ENCODE data around the gene PNPLA7.
"Not testable (repeated sequence)": the region's sequence is repeated elsewhere in the genome, so short reads cannot be mapped to it uniquely, and the experiment has no call there.

PNPLA7 gene

DNA sequence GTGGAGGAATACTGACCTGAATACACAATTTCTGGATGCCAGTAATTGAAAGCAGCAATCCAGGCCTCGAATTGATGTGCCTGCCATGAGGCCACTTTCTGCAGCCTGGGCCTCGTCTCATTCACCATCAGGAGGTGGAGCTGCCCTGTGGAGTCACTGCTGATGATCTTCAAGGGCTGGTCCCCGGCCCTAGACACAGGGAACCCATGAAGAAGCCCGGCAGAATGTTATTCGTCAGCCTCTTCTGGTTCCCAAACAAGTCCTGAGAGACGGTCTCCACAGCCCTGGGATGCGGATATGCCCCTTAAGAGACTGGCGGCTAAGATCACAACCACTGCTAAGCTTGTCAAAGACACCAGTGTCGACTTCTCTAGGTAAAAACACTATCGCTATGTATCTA, 24.0 kb upstream of the PNPLA7 start:
- no peak for DNase-seq

DNA sequence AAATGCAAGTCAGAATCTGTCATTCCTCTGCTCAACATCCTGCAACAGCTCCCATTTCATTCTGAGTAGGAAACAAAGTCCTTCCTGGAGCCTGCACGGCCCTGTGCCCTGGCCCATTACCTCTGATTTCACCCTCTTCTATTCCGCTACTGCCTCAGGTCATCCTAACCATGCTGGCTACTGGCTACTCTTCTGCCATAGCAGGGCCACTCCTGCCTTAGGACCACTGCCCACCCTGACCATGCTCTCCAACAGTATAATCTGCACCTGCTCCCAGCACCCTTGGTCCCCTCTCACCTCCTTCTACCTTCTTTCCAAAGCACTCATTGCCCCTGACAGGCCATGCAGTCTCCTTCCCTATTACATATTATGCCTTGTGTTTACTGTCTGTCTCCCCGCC, 20.4 kb upstream of the PNPLA7 start:
- no peak for DNase-seq

DNA sequence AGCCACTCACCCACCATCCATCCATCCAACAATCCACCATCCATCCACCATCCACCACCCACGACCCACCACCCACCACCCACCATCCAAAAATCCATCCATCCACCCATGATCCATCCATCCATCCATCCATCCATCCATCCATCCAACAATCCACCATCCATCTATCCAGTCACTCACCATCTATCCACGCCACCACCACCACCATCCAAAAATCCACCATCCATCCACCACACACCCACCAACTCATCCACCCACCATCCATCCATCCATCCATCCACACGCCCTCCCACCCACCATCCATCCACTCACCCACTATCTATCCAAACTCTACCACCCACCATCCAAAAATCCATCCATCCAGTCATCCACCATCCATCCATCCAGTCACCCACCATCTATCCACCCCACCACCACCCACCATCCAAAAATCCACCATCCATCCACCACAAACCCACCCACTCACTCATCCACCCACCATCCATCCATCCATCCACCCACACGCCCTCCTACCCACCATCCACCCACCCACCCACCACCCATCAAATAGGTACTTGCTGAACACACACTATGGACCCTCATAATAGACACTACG, 19.5 kb upstream of the PNPLA7 start:
- no peak for DNase-seq

DNA sequence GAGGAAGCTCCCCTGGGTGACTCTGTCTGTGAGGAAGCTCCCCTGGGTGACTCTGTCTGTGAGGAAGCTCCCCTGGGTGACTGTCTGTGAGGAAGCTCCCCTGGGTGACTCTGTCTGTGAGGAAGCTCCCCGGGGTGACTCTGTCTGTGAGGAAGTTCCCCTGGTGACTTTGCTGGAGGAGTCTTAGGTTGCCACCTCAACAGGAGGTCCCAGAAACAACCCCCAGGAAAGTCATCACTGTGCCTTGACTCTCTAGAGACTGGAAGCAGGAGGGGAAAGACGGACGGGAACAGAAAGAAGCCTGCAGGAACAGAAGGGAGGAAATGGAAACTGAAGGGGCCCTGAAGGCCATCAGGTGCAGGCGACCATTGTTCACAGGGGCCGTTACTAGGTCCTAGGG, 18.2 kb upstream of the PNPLA7 start:
- DNase-seq = not testable (repeated sequence)

DNA sequence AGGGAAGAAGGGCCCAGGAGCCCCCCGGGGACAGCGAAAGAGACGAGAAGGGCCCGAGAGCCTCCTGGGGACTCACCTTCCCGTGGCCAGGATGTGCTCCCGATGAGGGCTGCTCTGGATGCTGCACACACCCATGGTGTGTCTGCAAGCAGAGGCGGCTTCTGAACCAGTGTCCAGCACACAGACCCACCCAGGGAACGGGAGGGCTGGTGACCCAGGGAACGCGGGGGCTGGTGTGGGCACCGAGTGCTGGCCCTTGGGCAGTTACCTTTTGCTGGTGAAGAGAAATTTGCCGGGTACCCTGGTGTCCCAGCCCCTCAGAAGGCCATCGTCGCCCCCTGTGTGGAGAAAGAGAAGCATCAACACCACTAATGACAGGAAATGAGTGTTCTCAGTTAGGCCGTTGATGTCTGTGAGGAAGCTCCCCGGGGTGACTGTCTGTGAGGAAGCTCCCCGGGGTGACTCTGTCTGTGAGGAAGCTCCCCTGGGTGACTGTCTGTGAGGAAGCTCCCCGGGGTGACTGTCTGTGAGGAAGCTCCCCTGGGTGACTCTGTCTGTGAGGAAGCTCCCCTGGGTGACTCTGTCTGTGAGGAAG, 14.7 kb upstream of the PNPLA7 start:
- no peak for DNase-seq

DNA sequence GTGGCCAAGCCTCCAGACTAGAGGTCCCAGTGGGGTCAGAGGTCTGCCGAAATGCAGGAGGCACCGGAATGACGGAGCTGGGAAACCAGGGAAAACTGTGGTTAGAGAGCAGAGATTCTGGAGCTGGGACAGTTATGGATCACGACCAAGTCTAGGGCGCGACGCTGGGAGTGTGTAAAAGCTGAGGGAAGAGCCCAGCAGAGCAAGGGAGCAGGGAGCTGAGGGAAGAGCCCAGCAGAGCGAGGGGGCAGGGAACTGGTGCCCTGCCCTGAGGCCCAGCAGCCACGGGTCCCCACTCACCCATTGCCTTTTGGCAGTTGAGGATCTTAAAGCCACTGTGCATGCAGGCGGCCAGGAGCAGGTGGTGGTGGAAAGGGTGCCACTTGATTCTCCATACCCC, 13.9 kb upstream of the PNPLA7 start:
- DNase-seq = no peak

DNA sequence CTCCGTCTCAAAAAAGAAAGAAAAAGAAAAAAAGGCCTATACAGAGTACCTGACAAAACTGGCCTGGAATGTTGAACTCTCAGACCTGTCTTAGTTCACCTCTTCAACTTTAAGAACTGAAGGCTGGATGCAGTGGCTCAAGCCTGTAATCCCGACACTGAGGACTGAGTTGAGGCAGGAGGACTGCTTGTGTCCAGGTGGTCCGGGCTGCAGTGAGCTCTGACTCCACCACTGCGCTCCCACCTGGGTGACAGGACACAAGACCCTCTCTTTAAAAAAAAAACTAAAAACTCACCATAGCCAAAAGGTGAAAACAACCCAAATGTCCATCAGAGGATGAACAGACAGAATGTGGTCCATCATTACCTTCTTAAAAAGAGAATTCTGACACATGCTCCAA, 7.9 kb upstream of the PNPLA7 start:
- DNase-seq = no peak

DNA sequence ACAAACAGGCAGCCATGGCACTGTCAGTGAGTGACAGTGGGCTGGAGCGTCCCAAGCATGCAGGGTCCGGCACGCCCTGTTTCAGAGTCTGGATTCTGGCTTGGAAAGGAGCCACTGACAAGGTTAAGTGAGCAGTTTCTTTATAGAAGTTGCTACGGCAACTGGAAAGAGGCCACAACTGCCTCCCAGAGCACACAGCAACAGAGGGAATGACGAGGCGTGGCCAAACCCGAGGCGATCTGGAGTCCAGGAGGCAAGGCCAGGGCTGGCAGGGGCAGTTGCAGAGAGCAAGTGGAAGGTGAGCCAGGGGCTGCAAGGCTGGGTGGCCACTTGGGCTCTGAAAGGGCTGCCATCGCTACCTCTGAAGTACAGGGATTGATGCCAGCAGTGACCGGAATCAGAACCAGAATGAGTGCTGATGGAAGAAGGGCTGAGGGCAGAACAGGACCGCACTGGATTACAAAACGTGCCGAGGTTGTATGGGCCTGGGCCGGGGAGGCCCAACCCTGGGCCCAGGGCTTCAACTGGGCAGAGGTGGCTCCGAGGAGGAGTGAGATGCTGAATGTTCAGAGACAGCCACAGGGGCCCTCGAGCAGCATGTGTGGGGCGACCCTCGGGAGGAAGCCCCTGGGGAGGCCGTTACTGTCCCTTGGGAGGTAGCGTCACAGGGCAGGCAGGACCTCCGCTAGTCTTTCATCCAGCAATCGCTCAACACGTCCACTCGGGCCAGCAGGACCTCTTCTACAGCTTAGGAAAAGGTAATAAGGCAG, 6.1 kb upstream of the PNPLA7 start:
- DNase-seq = no peak

DNA sequence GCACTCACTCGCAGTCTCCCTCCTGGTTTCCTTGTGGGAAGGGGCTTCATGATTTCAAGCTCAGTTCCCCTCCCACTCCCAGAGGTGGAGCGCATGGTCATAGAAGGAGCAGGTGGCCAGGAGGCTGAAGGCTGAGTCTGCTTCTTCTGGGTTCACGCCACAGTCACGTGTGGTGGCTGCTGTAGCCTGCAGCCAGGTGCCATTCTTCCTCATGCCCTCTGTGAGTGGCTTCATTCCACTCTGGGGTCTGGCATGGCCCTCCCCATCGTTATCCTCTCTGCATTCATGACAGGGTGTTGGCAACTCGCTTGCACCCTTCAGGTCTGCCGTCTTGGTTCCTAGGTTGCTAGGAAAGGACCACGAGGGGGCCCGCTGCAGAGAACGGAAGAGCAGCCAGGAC, 5.0 kb upstream of the PNPLA7 start:
- no peak for DNase-seq

DNA sequence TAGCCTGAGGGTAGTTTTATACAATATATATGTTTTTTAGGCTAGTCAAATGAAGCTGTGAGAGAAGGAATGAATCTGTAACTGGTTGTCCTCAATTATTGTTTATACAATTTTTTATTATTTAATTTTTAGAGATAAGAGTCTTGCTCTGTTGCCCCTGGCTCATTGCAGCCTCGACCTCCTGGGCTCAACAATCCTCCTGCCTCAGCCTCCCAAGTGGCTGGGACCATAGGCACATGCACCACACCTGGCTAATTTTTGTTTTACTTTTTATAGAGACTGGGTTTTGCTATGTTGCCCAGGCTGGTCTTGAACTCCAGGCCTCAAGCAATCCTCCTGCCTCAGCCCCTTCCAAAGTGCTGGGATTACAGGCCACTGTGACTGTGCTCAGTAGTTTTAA, 4.1 kb upstream of the PNPLA7 start:
- DNase-seq = no peak

DNA sequence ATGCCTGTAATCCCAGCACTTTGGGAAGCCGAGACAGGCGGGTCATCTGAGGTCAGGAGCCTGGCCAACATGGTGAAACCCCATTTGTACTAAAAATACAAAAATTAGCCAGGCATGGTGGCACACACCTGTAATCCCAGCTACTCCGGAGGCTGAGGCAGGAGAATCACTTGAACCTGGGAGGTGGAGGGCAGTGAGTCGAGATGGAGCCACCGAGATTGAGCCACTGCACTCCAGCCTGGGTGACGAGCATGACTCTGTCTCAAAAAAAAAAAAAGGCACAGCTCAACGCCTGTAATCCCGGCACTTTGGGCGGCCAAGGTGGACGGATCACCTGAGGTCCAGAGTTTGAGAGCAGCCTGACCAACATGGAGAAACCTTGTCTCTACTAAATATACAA, 3.5 kb upstream of the PNPLA7 start:
- DNase-seq = not testable (repeated sequence)

DNA sequence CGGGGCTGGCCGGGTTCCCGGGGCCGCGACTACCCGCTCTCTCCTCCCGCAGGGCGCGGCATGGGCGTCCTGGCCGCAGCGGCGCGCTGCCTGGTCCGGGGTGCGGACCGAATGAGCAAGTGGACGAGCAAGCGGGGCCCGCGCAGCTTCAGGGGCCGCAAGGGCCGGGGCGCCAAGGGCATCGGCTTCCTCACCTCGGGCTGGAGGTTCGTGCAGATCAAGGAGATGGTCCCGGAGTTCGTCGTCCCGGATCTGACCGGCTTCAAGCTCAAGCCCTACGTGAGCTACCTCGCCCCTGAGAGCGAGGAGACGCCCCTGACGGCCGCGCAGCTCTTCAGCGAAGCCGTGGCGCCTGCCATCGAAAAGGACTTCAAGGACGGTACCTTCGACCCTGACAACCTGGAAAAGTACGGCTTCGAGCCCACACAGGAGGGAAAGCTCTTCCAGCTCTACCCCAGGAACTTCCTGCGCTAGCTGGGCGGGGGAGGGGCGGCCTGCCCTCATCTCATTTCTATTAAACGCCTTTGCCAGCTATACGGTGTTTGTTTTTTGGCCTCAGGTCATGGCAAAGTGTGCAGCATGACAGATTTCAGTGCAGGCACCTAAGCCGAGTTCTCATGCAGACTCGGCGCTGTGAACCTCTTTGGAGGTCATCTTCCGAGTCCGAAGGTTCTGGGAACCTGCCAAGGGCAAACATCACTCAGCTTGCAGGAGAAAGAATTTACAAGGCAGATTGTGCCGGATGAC, 2.0 kb upstream of the PNPLA7 start:
- DNase-seq = no peak

DNA sequence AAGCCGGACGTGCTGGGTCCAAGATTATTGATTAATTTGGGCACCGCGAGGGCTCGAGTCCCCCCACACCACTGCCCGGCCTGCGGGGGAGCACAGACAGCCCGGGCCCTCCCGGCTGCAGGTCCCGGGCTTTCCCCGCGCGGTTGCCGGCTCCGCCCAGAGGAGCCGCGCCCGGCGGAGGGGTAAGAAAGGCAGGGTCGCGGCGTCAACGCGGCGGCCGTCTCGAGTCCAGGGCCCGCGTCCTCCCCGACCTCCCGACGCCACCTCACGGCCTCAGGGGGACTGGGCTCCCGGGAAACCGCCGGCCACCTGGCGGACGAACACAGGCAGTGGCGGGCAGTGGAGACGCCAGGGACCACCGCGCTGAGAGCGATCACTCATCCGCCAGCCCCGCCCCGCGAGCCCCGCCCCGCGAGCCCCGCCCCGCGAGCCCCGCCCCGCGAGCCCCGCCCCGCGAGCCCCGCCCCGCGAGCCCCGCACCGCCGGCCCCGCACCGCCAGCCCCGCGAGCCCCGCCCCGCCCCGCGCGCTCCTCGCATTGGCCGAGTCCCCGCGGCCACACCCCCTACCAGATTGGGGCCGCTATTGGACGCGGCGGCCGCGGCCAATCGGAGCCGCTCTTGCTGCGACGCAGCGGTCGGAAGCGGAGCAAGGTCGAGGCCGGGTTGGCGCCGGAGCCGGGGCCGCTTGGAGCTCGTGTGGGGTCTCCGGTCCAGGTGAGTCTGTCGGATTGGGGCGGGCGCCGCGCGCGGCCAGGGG, 1.2 kb upstream of the PNPLA7 start, which contains the start of gene MRPL41:
MRPL41 (plus strand) TSS at position 616 of the 758 bp plus-strand sequence. CDS start 203 bp downstream, outside the sequence.
- peak; percentile 92 for DNase-seq

DNA sequence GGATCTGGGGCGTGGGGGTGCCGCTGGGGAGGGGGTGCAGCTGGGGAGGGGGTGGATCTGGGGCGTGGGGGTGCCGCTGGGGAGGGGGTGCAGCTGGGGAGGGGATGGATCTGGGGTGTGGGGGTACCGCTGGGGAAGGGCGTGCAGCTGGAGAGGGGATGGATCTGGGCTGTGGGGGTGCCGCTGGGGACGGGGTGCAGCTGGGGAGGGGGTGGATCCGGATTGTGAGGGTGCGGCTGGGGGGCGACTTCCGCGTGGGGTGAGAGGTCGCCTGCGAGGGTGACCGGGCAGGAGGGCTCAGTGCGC, 709 bp upstream of the PNPLA7 start:
- DNase-seq = not testable (repeated sequence)

DNA sequence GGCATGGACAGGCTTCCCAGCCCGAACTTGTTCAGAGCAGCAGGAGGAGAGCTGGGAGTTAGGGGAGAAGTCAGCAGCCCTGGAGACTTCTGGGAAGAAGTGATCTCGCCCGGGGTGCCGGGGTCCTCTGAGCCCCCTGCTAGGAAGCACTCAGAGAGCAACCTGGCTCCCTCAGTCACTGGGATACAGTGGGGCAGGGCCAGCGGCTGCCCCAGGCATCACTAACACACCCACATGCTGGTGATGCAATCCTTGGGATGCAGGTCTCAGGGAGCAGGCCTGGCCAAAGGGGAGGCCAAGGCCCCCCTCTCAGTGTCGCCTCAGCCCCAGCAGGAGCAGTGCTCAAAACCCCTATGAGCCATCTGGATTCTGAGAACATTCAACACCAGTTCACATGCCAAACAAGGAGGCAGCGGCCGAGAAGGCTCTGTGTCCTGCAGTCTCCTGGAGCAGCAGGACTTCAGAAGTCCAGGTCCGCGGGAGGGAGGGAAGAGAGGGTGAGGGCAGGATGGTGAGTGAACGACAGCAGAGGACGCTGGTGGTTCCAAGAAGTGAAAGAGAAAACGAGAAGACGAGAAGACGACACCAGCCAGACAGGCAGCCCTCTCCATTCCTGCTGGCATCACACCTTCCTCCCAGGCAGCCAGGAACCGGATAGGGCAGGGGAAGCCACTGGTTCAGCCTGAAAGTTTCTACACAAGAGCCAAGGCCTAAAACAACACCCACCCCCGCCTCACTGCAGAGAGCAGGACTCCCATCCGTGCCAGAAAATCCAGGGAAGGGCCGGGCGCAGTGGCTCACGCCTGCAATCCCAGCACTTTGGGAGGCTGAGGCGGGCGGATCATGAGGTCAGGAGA, 2.3 kb downstream of the PNPLA7 start:
- DNase-seq = no peak

DNA sequence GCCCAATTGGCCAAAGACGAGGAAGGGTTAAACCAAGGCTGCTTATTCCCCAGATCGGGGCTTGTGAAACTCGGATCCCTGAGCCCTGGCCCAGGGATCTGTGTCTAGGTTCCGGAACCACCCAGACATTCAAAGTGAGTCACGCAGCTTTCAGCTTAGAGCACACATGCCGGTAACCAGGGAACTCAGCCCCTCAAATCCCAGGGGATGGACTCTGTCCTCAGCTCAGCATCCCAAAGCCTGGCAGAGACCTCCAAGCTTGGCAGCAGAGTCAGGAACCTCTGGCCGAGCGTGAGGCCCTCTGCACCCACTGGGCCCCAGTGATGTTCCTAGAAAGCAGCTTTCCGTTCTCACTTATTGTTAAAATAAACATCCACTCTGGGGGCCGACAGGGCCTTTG, 5.1 kb downstream of the PNPLA7 start:
- DNase-seq = no peak

DNA sequence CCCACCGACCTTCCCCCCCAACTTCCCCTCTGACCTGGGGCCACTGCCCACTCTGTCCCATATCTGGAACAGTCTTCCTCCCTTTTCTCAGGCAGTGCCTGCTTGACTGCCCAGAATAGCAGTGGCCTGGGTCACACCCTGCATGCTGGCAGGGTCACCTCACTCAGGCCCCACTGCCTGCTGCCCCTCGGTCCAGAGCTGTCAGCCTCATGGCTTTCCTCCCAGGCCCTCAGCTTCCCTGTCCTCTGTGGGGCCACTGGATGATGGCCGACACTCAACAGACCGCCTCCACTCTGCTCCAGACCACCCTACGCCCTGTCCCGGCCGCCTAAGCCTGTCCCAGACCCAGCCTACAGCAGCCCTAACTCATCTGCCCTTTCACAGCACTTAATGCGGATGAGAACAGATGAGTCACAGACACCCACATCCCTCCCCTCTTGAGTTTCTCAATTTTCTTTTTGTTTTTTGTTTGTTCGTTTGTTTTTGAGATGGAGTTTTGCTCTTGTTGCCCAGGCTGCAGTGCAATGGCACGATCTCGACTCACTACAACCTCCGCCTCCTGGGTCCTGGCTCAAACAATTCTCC, 5.9 kb downstream of the PNPLA7 start:
- DNase-seq = no peak

DNA sequence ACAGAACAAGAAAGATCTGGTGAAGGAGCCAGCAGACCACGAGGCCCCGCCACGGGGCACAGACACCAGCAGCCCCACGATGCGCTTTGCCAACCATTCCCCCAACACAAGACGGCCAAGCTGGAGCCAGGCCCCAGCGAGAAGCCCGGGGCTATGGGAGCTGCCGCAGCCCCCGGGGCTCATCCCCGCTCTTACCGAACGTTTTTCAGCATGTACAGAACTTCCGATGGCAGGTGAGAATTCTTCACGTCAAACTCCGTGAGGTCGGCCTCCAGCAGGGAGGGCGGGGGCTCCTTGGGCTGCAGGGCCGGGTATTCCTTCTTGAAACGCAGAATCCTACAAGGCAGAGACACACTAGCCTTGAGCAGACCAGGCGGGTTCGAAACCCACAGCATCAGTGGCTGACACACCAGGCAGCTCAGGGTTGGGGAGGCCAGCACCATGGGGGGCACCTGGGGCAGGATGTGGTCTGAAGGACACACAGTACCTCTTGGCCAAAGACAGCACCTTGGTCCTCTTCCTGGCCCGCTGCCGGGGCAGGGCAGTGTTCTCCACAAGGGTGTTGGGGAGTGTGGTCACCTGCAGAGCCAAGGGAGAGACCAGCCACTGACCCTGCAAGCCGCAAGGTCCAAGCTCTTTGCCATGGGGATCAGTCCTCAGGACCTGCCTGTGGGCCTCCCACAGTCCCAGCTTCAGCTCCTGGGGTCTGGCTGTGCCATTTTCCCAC, 6.8 kb downstream of the PNPLA7 start:
- DNase-seq = no peak

DNA sequence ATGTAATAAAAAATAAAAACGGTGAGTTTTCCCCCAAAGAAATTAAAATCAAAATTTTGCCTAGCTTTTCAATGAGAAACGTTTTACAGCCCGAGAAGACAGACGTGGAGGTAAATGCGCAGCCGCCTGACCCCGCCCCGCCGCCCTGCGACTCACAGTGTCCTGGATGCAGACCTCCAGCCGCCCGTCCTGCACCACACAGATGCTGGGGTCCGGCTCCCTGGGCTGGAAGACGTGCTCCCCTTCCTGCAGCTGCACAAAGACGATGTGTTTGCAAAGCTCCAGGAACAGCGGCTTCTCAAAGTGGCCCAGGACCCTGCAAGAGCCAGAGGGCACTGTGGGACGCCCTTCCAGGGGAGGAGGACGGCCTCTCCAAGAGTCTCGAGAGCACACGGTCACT, 7.7 kb downstream of the PNPLA7 start:
- DNase-seq = no peak

DNA sequence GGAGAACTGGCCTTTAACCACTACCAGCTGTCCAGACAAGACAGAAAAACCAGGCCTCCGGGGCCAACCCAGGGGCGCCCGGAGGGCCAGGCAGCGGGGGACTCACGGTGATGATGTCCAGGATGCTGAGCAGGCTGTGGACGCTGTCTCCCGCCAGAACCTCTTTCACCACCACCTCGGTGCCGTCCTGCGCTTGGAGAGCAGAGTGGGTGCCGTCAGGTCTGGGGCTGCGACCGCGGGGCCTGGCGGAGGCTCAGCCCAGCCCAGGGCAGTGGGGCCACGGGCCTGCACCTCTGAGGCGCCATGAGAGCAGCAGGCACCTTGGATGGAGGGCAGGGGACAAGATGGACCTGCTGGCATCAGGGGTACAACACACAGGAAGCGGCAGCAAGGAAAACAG, 9.7 kb downstream of the PNPLA7 start:
- DNase-seq = no peak

DNA sequence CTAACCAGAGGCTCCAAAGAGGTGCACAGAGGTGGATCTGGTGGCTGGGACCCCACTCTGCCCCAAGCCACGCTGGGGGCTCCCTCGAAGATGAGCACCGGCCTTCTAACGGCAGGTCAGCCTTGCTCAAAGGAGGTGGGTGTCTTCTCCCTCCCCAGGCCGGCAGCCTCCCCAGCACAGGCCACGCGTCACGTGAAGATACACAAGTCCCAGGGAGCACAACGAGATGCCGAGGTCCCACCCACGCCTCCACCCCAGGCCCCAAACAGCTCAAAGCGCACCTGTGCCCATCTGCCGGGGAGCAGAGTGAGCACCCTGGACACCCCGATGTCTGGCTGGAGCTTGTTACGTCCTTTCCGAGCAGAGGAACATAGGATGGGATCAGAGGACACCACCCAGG, 12.1 kb downstream of the PNPLA7 start:
- no peak for DNase-seq
